Left lobe of liver (tissue), 2 donors: Measurements from ENCODE around the gene PPP1R1B. TPM values are rescaled to one million over a fixed set of nuclear protein-coding genes. Genes with fewer than 3 reads are reported as not detected.

Experiments used
- ATAC-seq: fragments of 200-7000 bp; cut with Tn5 transposase; one replicate; pipeline ENCODE4 v1.9.1; 2020; ENCODE audit warnings: mild to moderate bottlenecking, moderate library complexity
- DNase-seq: peaks from one replicate; pipeline ENCODE4 v3.0.0-alpha.2; 2020; ENCODE audit warnings: low spot score
- total RNA-seq: library from RNA; stranded (reverse); gene quantifications from one replicate; pipeline ENCODE4 v1.2.1, GENCODE V29; 2021
- donor health status: DM: no; HTN: no; CAD: no; lungs with moderate emphysema.
- donor health status: DM: no; HTN: yes; CAD: no.

PPP1R1B gene
- total RNA-seq, 1 donor from 2014 or later, result 0.60 TPM

GRCh38 chr17:39678340-39679116 is 51.8 kb downstream of the PPP1R1B start:
- DNase-seq (no peak), ATAC-seq (no peak)

- DNase-seq, result no peak
- peak; percentile 13 for ATAC-seq
Measured at GRCh38 chr17:39679521-39680192, 52.9 kb downstream of the PPP1R1B start.

- ATAC-seq (no peak), DNase-seq (no peak)
Measured at GRCh38 chr17:39683295-39683939, 56.7 kb downstream of the PPP1R1B start.

DNA sequence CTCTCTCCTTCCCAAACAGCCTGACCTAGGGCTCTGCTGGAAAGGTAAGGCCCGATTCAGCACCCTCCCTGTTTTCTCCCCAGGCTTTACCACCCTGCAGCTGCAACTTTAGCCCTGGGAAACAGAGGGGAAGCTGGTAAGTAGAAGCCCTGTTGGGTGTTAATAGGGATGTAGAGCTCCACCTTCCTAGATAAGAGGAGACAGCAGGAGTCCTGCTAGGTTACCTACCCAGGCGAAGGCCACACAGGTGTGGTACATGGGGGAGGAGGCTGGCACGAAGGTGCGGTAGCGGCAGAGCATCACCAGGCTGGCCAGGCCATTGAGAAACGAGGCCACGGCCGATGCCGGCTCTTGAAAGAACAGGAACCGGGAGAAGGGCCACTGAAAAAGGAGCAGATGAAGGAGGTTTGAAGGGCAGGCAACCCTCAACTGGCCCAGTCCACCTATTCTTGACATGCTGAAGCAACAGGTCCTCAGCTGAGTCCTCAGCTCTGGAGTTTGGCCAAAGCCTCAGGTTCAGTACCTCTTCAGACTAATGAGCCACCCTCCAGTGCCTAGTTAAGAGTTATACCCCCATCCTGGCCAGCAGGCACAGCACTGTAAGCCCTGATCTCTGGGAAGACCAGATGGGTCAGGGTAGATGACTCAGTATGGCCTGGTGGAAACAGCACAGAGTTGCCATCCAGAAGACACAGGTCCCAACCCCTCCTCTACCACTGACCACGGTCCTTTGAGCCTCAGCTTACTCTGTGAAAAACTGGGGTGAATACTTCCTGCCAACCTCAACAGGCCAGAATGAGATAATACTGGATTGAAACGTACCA is 57.8 kb downstream of the PPP1R1B start:
- DNase-seq, result no peak
- ATAC-seq, result no peak

Other genes starting within 250 kb of the PPP1R1B start
- 9.0 TPM for gene FBXL20, start 225.3 kb upstream of the PPP1R1B start, total RNA-seq
- 10.3 TPM for gene MED1, start 175.7 kb upstream of the PPP1R1B start, total RNA-seq
- 27.0 TPM for gene CDK12, start 165.5 kb upstream of the PPP1R1B start, total RNA-seq
- not detected for gene NEUROD2, start 19.0 kb upstream of the PPP1R1B start, total RNA-seq
- 27.3 TPM for gene STARD3, start 10.2 kb downstream of the PPP1R1B start, total RNA-seq
- gene TCAP, start 38.4 kb downstream of the PPP1R1B start, total RNA-seq, result 0.55 TPM
- 0.45 TPM for gene PNMT, start 41.5 kb downstream of the PPP1R1B start, total RNA-seq
- 23.8 TPM for gene PGAP3, start 61.1 kb downstream of the PPP1R1B start, total RNA-seq
- gene ERBB2, start 73.1 kb downstream of the PPP1R1B start, total RNA-seq, result 23.1 TPM
- gene MIEN1, start 103.6 kb downstream of the PPP1R1B start, total RNA-seq, result 25.2 TPM
- gene GRB7, start 111.0 kb downstream of the PPP1R1B start, total RNA-seq, result 12.0 TPM
- gene IKZF3, start 237.4 kb downstream of the PPP1R1B start, total RNA-seq, result 0.63 TPM
- gene ZPBP2, start 241.2 kb downstream of the PPP1R1B start, total RNA-seq, result not detected